Measurements from ENCODE around the gene ING4. TPM values are rescaled to one million over a fixed set of nuclear protein-coding genes. Genes with fewer than 3 reads are reported as not detected.

The ING4 gene
- total and polyA plus RNA-seq, 2 donors (not counting 3 experiments of a cell fraction or from before 2014, with no cell fraction given) = 34.7 to 52.0 TPM

DNA sequence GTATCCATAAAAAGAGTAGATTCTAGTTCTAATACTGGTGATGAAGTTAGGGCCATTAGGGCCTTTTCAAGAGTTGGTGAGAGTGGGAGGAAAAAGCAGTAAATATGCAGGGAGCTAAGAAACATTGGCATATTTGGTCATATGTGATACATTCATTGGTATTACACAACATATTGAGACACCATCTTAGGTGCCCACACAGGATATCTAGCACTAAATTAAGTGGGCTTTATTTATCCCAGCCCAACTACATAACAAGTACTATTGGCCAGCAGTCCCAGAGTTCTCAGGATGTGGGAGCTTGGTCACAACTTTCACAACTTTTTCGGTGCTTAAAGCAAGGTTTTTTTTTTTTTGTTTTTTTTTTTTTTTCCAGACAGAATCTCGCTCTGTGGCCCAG is 2.0 kb upstream of the ING4 start:
- ChIA-PET CTCF (interaction anchor here (0.8 to 2.9 kb wide), 3 partner anchors 19 to 45 kb away, joined by 3 to 13 read pairs (median 4); no protein-coding TSS in a partner anchor), POLR2A (interaction anchor here (0.8 kb wide), 1 partner anchor 96 kb away, joined by 4 read pairs; no protein-coding TSS in a partner anchor)
- Histone ChIP-seq H3K9me3 (replicated peaks; ENCODE audit: control insufficient read depth, insufficient read depth, low read length) (no peaks in the 10 kb centered on the region), H4K20me1 (replicated peaks; ENCODE audit: control insufficient read depth, extremely low read depth, insufficient read depth, low read length) (no peaks in the 10 kb centered on the region), H3K27ac (ENCODE audit: insufficient read depth, low read depth, low read length) (no peak overlapping the region), H3K9me1 (replicated peaks; ENCODE audit: control insufficient read depth, extremely low read depth, insufficient read depth, low read length) (no peaks in the 10 kb centered on the region), H3K4me2 (ENCODE audit: insufficient read depth, low read length) (no peak overlapping the region), H3K4me3 (replicated peaks in 1 of 3; ENCODE audit: insufficient read depth in 1 of 3, low read depth in 1 of 3, low read length in 3 of 3) (no peak overlapping the region), H3K27me3 (ENCODE audit: control insufficient read depth in 2 of 2, insufficient read depth in 2 of 2, low read length in 2 of 2) (no peaks in the 10 kb centered on the region), H3K4me1 (ENCODE audit: control insufficient read depth, extremely low read depth, insufficient read depth, low read length) (peaks cover 10% of the 10 kb centered on the region), H3K9ac (replicated peaks; ENCODE audit: extremely low read depth, insufficient read depth, low read length) (no peak overlapping the region), H2AFZ (ENCODE audit: low read depth, low read length) (no peak overlapping the region), H3K79me2 (ENCODE audit: control insufficient read depth, insufficient read depth, low read length) (peaks cover 7% of the 10 kb centered on the region), H3K36me3 (ENCODE audit: control insufficient read depth in 2 of 2, extremely low read depth in 1 of 2, insufficient read depth in 2 of 2, low read length in 2 of 2) (peaks cover 10 to 23% of the 10 kb centered on the region in 2 experiments)
- DNase-seq (ENCODE audit: low read depth, low spot score) (no peak), FAIRE-seq (no peak)
- TF ChIP-seq EZH2 (IDR thresholded peaks at IDR 0.05; ENCODE audit: borderline replicate concordance, low read depth, low read length, severe bottlenecking) (no peak), GATA2 (IDR thresholded peaks at IDR 0.05; ENCODE audit: insufficient read depth, insufficient read length, low read depth, low read length) (no peak), FOS (IDR thresholded peaks at IDR 0.05; ENCODE audit: borderline replicate concordance, insufficient read depth, low read length) (no peak), POLR2AphosphoS5 (IDR thresholded peaks at IDR 0.05; ENCODE audit: insufficient read depth, low read depth, low read length) (no peak), MYC (IDR thresholded peaks at IDR 0.05; ENCODE audit: low read depth, low read length) (no peak), POLR2A (IDR thresholded peaks at IDR 0.05; ENCODE audit: low read depth, low read length) (no peak), JUN (IDR thresholded peaks at IDR 0.05; ENCODE audit: borderline replicate concordance, insufficient read depth, insufficient read length, low read depth) (no peak)
- TF ChIP-seq, protein P1, sequence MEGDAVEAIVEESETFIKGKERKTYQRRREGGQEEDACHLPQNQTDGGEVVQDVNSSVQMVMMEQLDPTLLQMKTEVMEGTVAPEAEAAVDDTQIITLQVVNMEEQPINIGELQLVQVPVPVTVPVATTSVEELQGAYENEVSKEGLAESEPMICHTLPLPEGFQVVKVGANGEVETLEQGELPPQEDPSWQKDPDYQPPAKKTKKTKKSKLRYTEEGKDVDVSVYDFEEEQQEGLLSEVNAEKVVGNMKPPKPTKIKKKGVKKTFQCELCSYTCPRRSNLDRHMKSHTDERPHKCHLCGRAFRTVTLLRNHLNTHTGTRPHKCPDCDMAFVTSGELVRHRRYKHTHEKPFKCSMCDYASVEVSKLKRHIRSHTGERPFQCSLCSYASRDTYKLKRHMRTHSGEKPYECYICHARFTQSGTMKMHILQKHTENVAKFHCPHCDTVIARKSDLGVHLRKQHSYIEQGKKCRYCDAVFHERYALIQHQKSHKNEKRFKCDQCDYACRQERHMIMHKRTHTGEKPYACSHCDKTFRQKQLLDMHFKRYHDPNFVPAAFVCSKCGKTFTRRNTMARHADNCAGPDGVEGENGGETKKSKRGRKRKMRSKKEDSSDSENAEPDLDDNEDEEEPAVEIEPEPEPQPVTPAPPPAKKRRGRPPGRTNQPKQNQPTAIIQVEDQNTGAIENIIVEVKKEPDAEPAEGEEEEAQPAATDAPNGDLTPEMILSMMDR (IDR thresholded peaks at IDR 0.05; ENCODE audit: extremely low read depth in 1 of 2, insufficient read depth in 1 of 2, low read depth in 1 of 2, low read length in 2 of 2) = no peak
- TF ChIP-seq, protein P2, sequence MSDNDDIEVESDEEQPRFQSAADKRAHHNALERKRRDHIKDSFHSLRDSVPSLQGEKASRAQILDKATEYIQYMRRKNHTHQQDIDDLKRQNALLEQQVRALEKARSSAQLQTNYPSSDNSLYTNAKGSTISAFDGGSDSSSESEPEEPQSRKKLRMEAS (IDR thresholded peaks at IDR 0.05; ENCODE audit: insufficient read depth, insufficient read length) = no peak
- BruUV-seq (replicated peaks) = no TSS peak
- dilution Hi-C loops (cut with MboI; ENCODE audit: extremely low pct_ligation_motif_present, low sequenced_read_pairs) (no loop called here), intact Hi-C loops (cut with micrococcal nuclease) (no loop called here)
